Measurements from ENCODE around the gene PRKG1.

DNA sequence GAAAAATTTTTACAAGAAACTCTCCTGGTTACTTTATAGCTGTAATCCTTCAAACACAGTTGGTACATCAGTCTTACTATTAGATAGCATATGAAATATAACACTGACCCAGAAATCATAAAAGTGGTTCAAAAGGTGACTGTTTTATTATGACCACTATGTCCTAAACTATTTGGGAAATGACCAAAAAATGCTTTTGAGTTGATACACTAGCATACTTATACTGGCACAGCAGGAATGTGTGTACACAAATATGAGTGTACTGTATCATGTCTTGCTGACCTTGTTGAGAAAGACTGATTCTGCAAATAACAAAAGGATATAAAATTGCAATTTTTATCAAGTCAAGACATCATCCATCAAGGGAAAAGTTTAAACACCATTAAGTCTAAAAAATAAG is 600.8 kb downstream of the PRKG1 start:
- TF ChIP-seq POLR2A (IDR thresholded peaks at IDR 0.05; ENCODE audit: low read depth) (no peak), EP300 (IDR thresholded peaks at IDR 0.05) (no peak), POLR2AphosphoS5 (IDR thresholded peaks at IDR 0.05) (no peak)
- TF ChIP-seq, protein P1, sequence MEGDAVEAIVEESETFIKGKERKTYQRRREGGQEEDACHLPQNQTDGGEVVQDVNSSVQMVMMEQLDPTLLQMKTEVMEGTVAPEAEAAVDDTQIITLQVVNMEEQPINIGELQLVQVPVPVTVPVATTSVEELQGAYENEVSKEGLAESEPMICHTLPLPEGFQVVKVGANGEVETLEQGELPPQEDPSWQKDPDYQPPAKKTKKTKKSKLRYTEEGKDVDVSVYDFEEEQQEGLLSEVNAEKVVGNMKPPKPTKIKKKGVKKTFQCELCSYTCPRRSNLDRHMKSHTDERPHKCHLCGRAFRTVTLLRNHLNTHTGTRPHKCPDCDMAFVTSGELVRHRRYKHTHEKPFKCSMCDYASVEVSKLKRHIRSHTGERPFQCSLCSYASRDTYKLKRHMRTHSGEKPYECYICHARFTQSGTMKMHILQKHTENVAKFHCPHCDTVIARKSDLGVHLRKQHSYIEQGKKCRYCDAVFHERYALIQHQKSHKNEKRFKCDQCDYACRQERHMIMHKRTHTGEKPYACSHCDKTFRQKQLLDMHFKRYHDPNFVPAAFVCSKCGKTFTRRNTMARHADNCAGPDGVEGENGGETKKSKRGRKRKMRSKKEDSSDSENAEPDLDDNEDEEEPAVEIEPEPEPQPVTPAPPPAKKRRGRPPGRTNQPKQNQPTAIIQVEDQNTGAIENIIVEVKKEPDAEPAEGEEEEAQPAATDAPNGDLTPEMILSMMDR (IDR thresholded peaks at IDR 0.05) = no peak

All from esophagus muscularis mucosa (tissue), 4 donors.